Measurements from ENCODE around the gene EFNA5. TPM values are rescaled to one million over a fixed set of nuclear protein-coding genes. Genes with fewer than 3 reads are reported as not detected.
A peak's percentile ranks its signal among the peaks of the same experiment; 100 is the strongest.

The EFNA5 gene
- polyA plus RNA-seq (ENCODE audit: insufficient read length), result 29.1 TPM
- long read RNA-seq, donor 1, full-length matches to known transcripts, result 3 of 3 reads
- long read RNA-seq, donor 1, partial matches to known transcripts, result 0 of 3 reads
- long read RNA-seq, donor 1, other reads (novel, unspliced or antisense), result 0 of 3 reads
- long read RNA-seq, donor 2, full-length matches to known transcripts, result 2 of 18 reads
- long read RNA-seq, donor 2, partial matches to known transcripts, result 16 of 18 reads
- long read RNA-seq, donor 2, other reads (novel, unspliced or antisense), result 0 of 18 reads
- long read RNA-seq, donor 3, full-length matches to known transcripts, result 7 of 7 reads
- long read RNA-seq, donor 3, partial matches to known transcripts, result 0 of 7 reads
- long read RNA-seq, donor 3, other reads (novel, unspliced or antisense), result 0 of 7 reads
- long read RNA-seq, donor 4, result 0 reads
- long read RNA-seq, donor 5, full-length matches to known transcripts, result 3 of 3 reads
- long read RNA-seq, donor 5, partial matches to known transcripts, result 0 of 3 reads
- long read RNA-seq, donor 5, other reads (novel, unspliced or antisense), result 0 of 3 reads
- long read RNA-seq, donor 6, full-length matches to known transcripts, result 1 of 19 reads
- long read RNA-seq, donor 6, partial matches to known transcripts, result 18 of 19 reads
- long read RNA-seq, donor 6, other reads (novel, unspliced or antisense), result 0 of 19 reads
- long read RNA-seq, donor 7, full-length matches to known transcripts, result 2 of 2 reads
- long read RNA-seq, donor 7, partial matches to known transcripts, result 0 of 2 reads
- long read RNA-seq, donor 7, other reads (novel, unspliced or antisense), result 0 of 2 reads
- long read RNA-seq, donor 8, full-length matches to known transcripts, result 1 of 1 reads
- long read RNA-seq, donor 8, partial matches to known transcripts, result 0 of 1 reads
- long read RNA-seq, donor 8, other reads (novel, unspliced or antisense), result 0 of 1 reads

DNA sequence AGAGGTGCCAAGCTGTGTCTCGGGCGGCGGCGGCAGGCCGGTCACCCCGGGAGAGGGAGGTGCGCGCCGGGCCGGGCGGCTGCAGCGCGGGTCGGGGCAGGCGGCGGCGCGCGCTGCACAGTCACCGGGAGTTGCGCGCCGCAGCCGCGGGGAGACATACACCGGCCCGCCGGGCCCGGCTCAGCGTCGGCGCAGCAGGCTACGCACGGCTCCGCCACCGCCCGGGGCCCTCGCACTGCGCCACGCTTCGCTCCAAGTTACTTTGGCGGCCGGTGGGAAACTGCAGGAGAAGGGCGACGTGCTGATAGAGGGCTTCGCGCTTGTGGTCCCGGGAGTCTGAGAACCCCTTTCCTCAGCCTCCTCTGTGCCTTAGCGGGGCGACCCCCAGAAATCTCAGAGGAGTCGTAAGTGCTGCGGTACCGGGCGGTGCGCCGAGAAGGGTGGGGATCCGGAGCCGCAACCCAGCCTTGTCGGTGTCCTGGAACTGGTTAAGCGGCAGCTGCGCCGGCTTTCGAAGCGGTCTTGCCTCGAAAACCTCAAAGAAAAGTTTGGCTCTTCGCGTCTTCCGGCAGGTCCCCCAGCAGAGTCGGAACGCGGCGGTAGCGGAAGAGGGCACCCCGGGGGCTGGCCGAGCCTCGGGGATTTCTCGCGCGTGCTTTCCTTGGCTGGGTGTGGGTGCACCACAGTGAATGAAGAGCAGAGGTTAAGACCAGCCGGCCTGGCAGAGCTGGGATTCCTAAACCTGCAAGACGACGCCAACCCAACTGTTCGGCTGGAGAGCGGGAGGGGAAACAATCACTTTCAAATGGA is at the start of gene EFNA5:
Gene EFNA5, minus strand, starts transcription at position 6 of the 810 bp plus-strand sequence.
- peak; percentile 41 for DNase-seq

DNA sequence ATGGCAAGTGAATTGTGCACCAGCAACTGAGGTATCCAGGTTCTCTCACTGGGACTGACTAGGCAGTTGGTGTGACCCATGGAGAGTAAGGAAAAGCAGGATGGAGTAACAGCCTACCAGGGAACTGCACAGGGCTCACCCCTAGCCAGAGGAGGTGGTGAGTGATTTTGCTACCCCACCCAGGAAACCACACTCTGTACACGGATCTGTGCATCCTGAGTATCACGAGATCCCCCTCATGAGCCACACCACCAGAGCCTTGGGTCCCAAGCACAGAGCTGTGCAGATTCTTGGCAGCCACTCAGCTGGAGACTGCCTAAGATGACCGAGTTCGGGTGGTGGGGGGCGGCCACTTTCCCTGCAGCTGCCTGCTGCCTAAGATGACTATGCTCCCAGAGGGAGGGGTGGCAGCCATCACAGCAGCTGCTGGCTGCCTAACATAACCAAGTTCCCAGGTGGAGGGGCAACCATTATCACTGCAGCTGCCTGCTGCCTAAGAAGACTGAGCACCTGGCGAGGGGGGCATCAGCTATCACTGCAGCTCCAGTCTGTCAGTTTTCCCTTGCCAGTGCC is 48.4 kb upstream of the EFNA5 start:
- DNase-seq, result no peak

DNA sequence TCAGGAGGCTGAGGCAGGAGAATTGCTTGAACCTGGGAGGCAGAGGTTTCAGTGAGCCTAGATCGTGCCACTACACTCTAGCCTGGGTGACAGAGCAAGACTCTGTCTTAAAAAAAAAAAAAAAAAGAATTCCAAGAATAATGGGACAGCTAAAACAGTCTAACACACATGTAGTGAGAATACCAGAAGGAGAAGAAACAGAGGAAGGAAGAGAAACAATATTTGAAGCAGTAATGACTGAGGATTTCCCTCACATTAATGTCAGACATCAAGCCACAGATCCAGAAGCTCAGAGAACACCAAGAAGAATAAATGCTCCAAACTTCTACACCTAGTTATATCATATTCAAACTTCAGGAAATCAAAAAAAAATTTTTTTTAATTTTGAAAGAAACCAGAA is 47.1 kb upstream of the EFNA5 start:
- DNase-seq, result no peak

DNA sequence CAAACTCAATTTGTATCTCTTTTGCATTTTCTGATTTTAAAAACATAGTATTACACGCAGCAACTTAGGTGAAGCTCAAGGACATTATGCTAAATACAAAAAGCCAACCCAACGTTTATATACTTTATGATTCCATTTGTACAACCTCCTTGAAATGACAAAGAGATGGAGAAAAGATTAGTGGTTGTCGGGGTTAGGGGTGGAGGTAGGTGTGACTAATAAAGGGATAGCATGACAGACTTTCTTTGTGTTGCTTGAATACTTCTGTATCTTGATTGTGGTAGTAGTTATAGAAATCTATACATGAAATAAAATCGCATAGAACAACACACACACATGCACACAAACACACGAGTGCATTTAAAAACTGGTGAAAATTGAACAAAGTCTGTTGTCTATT is 42.5 kb upstream of the EFNA5 start:
- no peak for DNase-seq

DNA sequence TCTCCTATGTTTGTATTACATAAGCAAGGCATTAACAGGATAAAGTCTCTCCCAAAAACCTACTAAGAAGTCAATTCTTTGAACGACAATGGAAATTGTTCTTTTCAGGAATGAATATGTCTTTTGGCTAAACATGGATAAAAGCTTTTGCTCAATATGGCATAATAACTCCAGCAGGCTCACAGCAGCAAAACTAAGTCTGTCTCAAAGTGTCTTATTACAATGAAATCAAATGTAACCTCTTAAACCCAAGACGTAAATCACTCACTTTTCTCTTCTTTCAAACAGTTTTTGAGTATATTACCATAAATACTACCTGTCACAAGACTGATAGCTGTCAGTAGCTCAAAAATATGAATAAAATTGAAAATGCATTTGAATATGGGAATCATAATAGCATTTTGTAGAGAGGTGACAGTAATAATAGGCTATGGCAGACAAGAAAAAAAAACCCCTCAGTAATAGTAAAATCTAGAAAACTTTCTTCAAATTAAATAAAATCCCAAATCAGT is 41.7 kb upstream of the EFNA5 start:
- DNase-seq, result no peak

DNA sequence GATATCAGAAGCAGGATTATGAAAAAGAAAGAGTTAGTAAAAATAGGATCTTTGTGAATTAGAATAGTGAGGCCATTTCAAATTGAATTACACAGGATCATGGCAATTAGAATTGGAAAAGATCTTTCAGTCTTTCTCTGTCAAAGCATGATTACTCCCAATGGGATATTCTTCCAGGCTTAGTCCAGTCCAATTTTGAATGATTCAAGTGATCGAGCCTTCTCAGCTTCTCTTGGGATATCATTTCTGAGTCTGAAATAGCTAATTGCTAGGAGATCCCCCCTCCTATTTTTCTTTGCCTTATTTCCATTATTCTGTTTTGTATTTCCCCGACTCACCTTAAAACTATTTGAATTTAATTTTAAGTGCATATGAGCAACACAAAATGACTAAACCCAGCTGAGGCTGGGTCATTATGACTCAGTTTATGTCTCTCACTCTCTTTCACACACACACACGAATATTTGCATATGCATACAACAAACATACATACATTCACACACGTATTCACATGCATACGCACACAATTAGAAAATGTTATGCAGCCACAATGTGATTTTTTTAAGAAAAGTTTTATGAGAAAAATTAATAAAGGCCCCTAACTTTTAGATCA is 34.8 kb upstream of the EFNA5 start:
- DNase-seq, result no peak

DNA sequence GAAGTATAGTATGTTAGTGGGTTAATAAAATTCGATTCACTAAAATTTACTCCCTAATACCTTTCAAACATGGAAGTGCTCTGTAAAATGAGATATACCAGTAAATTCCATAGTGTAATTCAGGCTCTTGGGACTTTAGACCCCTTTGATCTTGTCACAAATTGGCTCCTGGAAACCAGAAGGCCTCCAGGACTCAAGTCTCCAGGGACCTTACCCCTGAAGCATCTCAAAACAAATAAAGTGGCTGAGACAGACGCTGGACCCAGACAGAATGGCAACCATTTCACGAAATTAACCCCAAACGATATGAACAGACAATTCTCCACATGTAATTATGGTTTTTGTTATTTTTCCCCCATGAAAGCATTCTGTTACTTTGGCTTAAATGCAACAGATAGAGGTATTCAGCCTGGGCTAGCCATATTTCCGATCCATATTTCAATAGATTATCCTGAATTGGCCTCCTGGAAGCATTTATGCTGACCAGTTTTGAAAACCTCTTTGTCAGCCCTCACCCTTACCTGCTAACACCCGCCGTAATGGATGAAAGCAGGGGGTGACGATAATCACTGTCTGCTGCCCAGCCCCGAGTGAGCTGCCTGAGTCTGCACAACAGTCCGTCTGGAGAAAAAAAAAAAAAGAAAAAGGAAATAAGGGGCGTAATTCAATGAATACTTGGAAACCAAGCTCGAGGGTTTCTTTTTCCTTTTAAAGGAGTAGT is 34.1 kb upstream of the EFNA5 start:
- DNase-seq, result no peak

DNA sequence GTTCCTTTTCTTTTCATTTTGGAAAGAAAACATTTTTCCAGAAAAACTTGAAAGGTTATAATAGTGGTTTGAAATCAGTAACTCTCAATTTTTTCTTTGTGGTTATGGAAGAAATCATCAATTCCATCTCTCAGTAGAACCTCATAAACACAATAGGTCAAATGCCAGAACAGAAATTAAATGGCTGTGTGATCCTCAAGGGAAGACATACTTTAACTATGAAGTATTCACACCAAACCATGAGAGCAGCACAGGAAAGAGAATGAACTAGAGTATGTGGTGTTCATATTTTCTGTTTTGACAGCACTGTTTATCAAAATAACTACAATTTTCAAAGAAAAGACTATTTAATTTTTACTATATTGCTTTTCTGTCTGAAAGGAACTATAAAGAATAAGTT is 29.7 kb upstream of the EFNA5 start:
- DNase-seq, result no peak

DNA sequence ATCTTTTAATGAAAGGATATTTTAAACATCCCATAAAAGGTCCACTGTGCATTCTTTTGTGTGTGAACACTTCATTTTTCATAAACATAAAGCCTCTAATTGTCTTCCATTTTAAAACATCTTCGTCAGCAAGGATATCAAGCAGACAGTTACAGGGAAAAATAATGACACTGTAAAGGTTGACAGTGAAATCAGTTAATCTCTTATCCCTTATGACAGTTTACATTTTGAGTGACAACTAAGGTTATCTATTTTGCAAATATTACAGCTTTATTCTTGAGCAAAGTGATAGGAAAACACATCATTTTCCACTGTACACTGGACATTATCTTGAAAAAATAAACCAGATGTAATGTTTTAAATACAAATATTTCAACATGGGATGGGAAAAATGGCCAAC is 28.7 kb upstream of the EFNA5 start:
- DNase-seq, result no peak

DNA sequence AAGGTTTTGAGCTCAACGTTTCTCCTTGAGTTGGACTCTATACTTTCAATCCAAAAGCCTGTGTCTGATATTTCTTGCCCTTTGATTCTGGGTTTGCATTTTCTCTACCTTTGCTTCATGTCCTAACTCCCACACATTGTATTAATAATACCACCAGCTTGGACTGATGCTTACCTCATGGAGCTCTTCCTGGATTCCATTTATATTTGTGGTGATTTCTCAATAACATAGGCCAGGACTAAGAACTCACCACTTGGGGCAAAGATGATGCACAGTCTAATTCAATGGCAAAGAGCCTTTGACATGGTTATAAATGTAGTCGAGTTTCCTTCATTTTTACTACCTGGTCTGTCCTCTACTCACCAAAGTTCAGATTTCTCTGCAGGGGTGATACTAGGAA is 27.5 kb upstream of the EFNA5 start:
- no peak for DNase-seq

DNA sequence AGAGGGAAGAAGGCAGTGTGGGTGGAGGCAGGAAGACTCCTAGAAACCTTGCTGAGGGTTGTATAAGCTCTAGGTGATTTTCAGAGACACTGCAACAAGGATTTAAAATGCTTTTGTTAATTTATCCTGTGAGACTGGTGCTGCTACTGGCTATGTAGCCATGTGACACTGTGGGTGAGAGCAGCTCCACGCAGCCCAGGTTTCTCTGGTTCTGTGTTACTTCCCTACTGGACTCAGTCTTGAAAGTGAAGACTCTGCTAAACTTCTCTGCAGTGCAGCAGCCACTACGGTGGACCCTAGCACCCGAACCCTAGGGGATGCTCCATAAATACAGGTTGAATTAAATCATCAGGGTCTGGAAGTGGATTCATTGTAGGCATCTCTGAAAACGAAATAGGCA is 25.8 kb upstream of the EFNA5 start:
- DNase-seq, result no peak

DNA sequence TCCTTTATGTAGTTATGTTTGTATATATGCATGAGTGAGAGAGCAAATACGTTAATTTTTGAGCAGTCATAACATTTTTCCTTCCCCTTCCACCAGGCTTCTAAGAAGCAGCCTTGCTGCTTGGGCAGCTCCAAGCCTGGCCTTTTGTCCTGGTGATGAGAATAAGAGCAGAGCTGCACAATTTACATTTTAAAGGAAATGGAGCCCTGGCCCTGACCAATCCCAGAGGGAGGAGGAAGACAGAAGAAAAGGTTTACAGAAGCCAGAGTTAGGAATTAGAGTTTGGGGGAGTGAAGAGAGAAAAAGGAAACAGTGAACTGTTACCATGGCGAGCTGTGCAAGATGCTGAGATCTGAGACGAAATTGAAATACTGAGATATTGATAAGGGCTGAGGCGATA is 25.3 kb upstream of the EFNA5 start:
- no peak for DNase-seq

DNA sequence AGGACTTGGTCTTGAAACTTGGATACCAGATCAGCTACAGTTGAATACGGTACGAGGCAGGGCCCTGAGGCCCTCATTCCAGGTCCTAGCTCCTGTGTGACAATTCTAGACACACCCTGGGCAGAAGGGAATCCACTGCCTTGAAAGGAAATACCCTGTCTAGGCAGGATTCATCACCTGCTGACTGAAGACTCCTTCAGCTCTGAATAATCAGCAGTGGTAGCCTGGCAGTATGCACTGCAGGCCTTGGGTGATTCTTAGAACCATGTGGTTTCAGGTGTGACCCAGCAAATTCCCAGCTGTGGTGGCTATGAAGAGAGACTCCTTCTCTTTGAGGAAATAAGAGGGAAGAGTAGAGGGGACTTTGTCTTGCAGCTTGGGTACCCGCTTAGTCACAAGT is 17.2 kb upstream of the EFNA5 start:
- no peak for DNase-seq

DNA sequence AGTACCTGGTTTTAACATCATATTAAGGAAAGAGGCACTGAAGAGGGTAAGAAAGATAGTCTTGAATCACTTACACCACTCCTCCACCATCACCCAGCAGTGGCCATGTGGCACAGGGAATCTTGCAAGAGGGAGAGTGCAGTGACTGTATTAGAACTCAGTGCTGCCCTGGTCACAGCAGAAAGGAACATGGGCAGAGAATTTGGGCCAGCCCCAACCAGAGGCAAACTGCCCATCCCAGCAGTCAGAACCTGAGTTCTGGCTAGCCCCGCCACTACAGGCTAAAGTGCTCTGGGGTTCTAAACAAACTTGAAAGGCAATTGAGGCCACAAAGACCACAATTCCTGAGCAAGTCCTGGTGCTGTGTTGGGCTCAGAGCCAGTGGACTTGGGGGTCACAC is 16.7 kb upstream of the EFNA5 start:
- DNase-seq, result no peak

DNA sequence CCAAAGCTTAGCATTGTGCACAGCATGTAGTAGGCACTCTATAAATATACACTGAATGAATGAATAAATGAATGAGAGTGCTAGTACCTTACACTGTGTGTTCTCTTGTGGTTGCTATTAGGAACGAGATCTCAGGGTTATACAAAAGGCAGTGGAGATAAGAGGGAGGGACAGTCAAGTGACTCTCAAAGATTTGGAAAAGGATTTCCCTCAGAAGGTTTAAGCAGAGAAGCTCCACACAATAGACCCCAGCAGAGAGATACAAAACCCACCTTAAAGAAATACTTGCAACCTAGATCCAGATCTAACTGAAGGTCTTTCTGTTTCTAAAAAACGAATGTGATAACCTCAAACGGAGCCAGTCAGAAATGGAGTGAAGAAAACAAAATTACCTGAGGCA is 11.8 kb upstream of the EFNA5 start:
- no peak for DNase-seq

DNA sequence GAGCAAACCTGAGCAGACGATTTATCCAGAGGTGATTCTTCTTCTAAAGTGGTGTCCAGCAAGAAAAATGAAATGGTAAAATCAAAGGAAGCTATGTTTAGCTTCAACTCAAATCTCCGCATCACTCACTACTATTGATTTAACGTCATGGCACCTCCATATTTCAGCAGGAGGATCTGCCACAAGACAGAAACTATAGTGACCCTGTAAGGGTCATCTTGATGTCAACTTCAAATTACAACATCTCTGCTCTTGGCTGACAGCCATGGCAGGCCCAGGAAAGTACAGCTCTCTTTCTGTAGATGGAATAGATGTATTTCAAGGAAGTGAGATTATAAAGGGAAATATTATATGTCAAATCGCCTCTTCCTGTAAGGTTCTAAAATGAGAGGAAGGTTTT is 10.1 kb upstream of the EFNA5 start:
- DNase-seq, result no peak

DNA sequence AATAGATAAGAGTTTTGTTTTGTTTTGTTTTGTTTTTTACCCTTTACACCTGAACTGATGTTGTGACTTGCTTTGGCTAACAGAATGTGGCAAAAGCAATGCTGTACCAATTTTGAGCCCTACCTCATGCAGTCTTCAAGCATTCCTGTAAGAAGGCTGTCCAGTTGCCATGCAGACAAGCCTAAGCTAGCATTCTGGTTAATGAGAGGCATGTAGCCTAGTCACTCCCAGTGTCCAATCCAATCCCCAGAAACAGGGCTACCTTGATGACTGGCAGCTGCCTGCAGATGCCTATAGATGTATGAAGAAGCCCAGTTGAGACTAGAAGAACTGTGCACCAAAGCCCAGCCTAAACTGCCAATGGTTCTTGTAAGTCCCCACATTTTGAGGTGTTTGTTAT is 9.4 kb upstream of the EFNA5 start:
- no peak for DNase-seq

DNA sequence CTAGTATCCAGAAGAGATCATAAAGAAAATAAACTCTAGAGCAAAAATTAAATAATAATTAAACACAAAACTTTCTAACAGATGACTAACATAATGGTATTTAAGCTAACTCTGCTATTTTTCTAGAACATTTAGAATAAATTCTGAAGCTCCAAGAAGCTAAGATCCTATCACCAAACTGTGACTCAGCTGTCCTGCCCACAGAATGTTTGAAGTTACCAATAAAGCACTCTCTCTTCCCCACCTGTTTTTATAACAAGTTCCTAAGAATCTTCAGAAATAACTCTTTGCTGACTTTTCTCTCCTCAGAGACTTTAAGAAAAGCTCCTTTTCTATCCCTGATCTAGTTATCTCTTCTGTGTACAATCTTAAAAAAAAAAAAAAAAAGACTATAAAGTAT is 6.0 kb upstream of the EFNA5 start:
- DNase-seq, result no peak

DNA sequence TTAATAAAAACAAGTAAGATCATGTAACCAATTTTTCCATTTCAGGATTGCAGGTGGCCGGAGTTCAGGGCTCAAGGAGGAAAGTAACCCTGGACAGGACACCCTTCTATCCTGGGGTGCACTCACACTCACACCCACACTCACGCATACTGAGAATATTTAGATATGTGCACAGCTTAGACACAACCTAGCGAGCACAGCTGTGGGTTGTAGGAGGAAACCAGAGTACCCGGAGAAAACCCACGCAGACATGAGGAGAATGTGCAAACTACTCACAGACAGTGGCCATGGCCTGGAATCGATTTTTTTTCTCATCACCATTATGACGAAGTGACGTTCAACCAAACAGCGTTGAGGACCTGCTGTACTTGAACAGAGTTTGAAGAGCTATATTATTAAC is 4.5 kb upstream of the EFNA5 start:
- no peak for DNase-seq

DNA sequence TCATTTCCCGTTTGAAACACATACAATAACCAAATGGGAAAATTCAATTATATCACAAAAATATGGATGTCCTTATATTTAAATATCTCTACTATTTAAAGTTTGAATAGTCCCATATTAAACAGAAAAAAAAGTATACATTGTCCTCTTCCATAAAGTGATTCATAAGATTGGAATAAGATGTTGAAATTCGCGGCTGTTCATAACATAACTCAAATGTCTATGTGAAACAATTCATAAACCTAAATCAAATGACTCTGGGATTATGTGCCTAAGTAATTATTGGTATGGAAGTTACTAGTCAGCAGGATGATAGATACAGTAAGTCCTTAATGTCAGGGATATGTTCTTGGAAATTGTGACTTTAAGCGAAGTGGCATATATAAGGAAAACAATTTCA is 3.9 kb upstream of the EFNA5 start:
- no peak for DNase-seq
